ENCODE measurements around the gene OAF.

Gene OAF

GRCh38 chr11:120220747-120221037 lies 9.9 kb downstream of the OAF start:
- no peak for TF ChIP-seq CTCF (IDR thresholded peaks at IDR 0.05; ENCODE audit: control insufficient read depth, insufficient read depth, low read depth, low read length, missing control alignments)
- H3K4me3 ChIP-seq (ENCODE audit: control insufficient read depth, low read depth, low read length) = no peak overlapping the region
- no peak for DNase-seq (ENCODE audit: low read depth)

GRCh38 chr11:120221115-120221752 lies 10.4 kb downstream of the OAF start:
- TF ChIP-seq CTCF (IDR thresholded peaks at IDR 0.05; ENCODE audit: control insufficient read depth, insufficient read depth, low read depth, low read length, missing control alignments) = no peak
- no peak for DNase-seq (ENCODE audit: low read depth)
- H3K4me3 ChIP-seq (ENCODE audit: control insufficient read depth, low read depth, low read length) = no peak overlapping the region

DNA sequence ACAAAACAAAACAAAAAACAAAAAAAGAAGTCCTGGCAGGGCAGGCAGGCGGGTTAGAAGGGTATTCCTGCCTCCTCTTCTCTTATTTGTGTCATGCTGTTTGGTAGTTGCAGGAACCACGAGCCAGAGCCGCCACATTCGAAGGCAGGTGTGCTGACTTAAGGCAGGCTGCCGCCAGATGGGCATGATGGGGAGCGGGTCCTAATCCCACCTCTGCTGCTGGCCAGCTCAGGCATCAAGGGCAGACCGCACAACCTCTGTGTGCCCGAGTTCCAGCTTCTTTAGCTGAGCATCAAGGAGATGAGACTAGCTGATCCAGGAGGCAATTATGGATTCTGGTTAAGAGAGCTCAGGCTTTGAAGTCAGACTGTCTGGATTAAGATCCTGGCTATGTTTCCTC lies 12.1 kb downstream of the OAF start:
- TF ChIP-seq CTCF (IDR thresholded peaks at IDR 0.05; ENCODE audit: control insufficient read depth, insufficient read depth, low read depth, low read length, missing control alignments) = no peak
- DNase-seq (ENCODE audit: low read depth) = no peak
- no peak overlapping the region for H3K4me3 ChIP-seq (ENCODE audit: control insufficient read depth, low read depth, low read length)

DNA sequence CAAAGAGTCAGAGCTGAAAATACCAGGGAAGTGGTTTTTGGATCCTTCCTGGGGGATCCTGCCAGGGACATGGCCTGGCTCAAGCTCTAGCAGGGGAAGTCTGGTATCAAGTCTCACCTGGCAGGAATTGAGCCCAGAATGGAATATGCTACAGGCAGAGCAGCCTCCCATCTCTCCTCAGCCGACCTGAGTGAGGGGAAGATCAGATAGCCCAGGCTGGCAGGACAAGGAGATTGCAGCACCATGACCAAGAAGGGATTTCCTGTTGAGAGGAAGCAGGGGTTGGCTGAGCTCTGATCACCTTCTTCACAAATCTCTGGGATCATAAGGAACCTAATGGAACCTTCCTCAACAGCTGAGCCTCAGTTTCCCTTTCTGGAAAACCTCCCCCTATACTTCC lies 13.0 kb downstream of the OAF start:
- DNase-seq (ENCODE audit: low read depth) = no peak
- TF ChIP-seq CTCF (IDR thresholded peaks at IDR 0.05; ENCODE audit: control insufficient read depth, insufficient read depth, low read depth, low read length, missing control alignments) = no peak
- no peak overlapping the region for H3K4me3 ChIP-seq (ENCODE audit: control insufficient read depth, low read depth, low read length)

- TF ChIP-seq CTCF (IDR thresholded peaks at IDR 0.05; ENCODE audit: control insufficient read depth, insufficient read depth, low read depth, low read length, missing control alignments) = no peak
Measured at GRCh38 chr11:120224361-120224760, 13.5 kb downstream of the OAF start.

DNA sequence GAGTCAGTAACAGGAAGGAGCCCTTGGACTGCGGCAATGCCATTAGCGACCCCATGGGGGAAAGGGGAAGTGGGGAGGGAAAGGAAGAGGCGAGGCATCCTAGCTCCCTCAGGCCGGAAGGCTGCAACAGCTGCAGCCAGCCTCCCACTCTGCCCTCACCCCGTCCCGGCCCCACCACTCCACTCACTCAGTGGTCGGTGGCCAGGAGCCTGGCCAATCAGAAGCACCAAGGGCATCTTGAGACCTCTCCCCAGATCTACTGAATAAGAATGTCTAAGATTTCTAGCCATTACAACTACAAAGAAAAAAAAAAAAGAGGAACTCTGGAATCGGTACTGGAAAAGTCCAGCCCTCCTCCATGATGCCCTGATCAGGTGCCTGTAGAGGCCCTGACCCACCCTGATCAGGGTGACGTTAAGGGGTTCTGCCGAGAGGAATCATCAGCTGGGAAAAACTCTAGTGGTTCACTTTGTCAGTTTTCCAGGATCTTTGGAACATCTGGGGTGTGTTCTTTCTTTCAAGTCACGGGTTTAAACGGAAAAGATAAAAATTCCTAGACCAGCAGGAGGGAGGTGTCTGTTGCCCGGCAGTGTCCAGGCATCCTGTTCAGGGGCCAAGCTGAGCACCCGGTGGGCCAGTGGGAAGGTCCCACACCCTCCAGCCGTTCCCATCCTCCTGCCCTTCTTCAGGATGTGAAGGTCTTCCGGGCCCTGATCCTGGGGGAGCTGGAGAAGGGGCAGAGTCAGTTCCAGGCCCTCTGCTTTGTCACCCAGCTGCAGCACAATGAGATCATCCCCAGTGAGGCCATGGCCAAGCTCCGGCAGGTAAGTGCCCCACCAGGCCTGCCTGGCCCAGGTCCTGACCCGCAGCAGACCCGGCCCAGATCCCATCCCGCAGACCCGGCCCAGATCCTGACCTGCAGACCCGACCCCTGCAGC lies 14.4 kb downstream of the OAF start:
- no peak for DNase-seq (ENCODE audit: low read depth)
- H3K4me3 ChIP-seq (ENCODE audit: control insufficient read depth, low read depth, low read length) = no peak overlapping the region
- TF ChIP-seq CTCF (IDR thresholded peaks at IDR 0.05; ENCODE audit: control insufficient read depth, insufficient read depth, low read depth, low read length, missing control alignments) = no peak

More at GRCh38 chr11:120224361-120224760, 13.5 kb downstream of the OAF start:
- H3K4me3 ChIP-seq (ENCODE audit: control insufficient read depth, low read depth, low read length) = no peak overlapping the region
- DNase-seq (ENCODE audit: low read depth) = no peak

Measured in AG09309 (cell line).